Spleen (tissue), 11 donors: Measurements from ENCODE around the gene SHANK1. TPM values are rescaled to one million over a fixed set of nuclear protein-coding genes. Genes with fewer than 3 reads are reported as not detected.

Experiments used
- DNase-seq: peaks from one replicate; pipeline ENCODE4 v3.0.0-alpha.2; 2020
- H3K27ac ChIP-seq, 8 donors: fragments of 200-600 bp; sonication (generic) in 7 of 8; 1 replicate in 4 of 8; 2 replicates in 4 of 8; pipeline versions ENCODE4 v1.5.0 to v1.8.0; 2016 to 2021; ENCODE audit warnings: inconsistent platforms in 4 of 8, mild to moderate bottlenecking in 4 of 8, moderate library complexity in 1 of 8
- H3K27me3 ChIP-seq, 7 donors: fragments of 200-600 bp; sonication (generic) in 6 of 7; replicated peaks in 1 of 7; 1 replicate in 4 of 7; 2 replicates in 3 of 7; pipeline versions ENCODE4 v1.5.0 to v1.8.0; 2016 to 2021; ENCODE audit warnings: inconsistent platforms in 3 of 7, mild to moderate bottlenecking in 1 of 7
- H3K36me3 ChIP-seq, 6 donors: fragments of 200-600 bp; sonication (generic) in 5 of 6; 1 replicate in 4 of 6; 2 replicates in 2 of 6; pipeline versions ENCODE4 v1.5.0 to v1.8.0; 2016 to 2021; ENCODE audit warnings: inconsistent platforms in 2 of 6
- H3K4me1 ChIP-seq, 6 donors: fragments of 200-600 bp; sonication (generic) in 5 of 6; 1 replicate in 3 of 6; 2 replicates in 3 of 6; pipeline versions ENCODE4 v1.5.0 to v1.8.0; 2016 to 2021; ENCODE audit warnings: inconsistent platforms in 3 of 6
- H3K4me3 ChIP-seq, 8 donors: fragments of 200-600 bp; sonication (generic) in 7 of 8; 1 replicate in 4 of 8; 2 replicates in 4 of 8; pipeline versions ENCODE4 v1.5.0 to v1.8.0; 2016 to 2021; ENCODE audit warnings: inconsistent platforms in 4 of 8, mild to moderate bottlenecking in 4 of 8, moderate library complexity in 2 of 8
- H3K9me3 ChIP-seq, 8 donors: fragments of 200-600 bp; sonication (generic) in 7 of 8; 1 replicate in 4 of 8; 2 replicates in 4 of 8; pipeline versions ENCODE4 v1.5.0 to v1.8.0; 2016 to 2021; ENCODE audit warnings: inconsistent platforms in 4 of 8
- POLR2A ChIP-seq, 3 donors: fragments of 450-650 bp; IDR thresholded peaks; one replicate each; pipeline ENCODE4 v1.5.1; 2017; ENCODE audit warnings: antibody characterized with exemption in 3 of 3, mild to moderate bottlenecking in 1 of 3
- POLR2AphosphoS5 ChIP-seq, 3 donors: sonication (generic); formaldehyde crosslinking; IDR thresholded peaks; one replicate each; pipeline ENCODE4 v1.5.1; 2017; ENCODE audit warnings: antibody characterized with exemption in 3 of 3
- WGBS, 5 donors: extraction: QIAGEN DNeasy Blood & Tissue Kit in 3 of 5; methylation state at CpG; one replicate each; pipeline versions ENCODE4 v1.1.5 to v1.1.7; 2013 to 2018; 5-methylcytosine and 5-hydroxymethylcytosine counted together
- intact Hi-C: fragments of 100-400 bp; cut with DNase I; formaldehyde crosslinking; loops from one replicate; pipeline ENCODE4 v1.15.0; 2023; ENCODE audit warnings: low total_unique reads
- polyA plus RNA-seq, 3 donors: library from polyadenylated mRNA; stranded (reverse); fragments of 200-250 nt; gene quantifications; one replicate each; pipeline ENCODE4 v1.2.1, GENCODE V29; 2013
- total RNA-seq, 7 donors: library from RNA; depleted of rRNA in 3 of 7; stranded (reverse); fragments of >200 nt in 3 of 7; fragmentation: NEBNext Ultra II Directional in 4 of 7; extraction: Animal tissue kit (Norgen Biotek cat#: 25700) in 4 of 7; gene quantifications; one replicate each; pipeline versions ENCODE4 v1.1.0 to v1.2.1, GENCODE V29; 2016 to 2021
- TF ChIP-seq, protein P1 (sequence below), 11 experiments: fragments of 200-600 bp in 7 of 11; fragments of 450-650 bp in 4 of 11; sonication (generic) in 4 of 11; IDR thresholded peaks in 8 of 11; conservative IDR thresholded peaks in 3 of 11; 1 replicate in 7 of 11; 2 replicates in 4 of 11; pipeline versions ENCODE4 v1.4.0 to v1.8.0; 2016 to 2021; ENCODE audit warnings: antibody characterized with exemption in 11 of 11, inconsistent platforms in 4 of 11, mild to moderate bottlenecking in 1 of 11
- donor health status: healthy with polysubstance abuse.
- donor health status: DM: no; HTN: no; CAD: no; lungs with moderate emphysema.
- donor health status: DM: no; HTN: no; CAD: no.
- donor health status: Bipolar disorder and iron deficiency.
- donor health status: healthy.
- donor health status: DM: no; HTN: no; CAD: no.
- donor health status: DM: yes; HTN: yes; CAD: no.

SHANK1 gene
- total and polyA plus RNA-seq, 10 donors = 0.07 to 1.8 (median 0.35) TPM; not detected in 2

DNA sequence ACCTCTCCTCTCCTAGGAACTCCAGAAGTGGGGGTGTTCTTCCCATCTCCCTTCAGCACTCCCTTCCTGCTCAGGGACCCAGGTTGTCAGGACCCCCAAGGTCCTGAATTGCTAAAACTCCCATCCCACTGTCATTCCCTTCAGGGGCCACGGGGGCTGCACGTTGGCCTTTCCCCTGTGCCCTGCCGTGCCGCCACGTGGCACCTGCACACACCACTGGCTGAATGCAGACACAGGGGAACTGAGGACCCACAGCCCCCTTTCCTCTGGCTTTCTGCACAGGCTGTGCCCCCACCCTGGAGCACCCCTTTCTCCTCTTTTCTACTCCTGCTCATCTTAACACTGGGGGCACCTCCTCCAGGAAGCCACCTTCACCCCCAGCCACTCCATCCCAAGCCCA, 9.0 kb downstream of the SHANK1 start:
- WGBS, 5 donors = 82 to 88% (median 84%) methylated on average over 5 of the region's 5 CpGs
- peaks cover 0 to 53% (median 5%) of the 10 kb centered on the region in 7 donors for H3K27me3 ChIP-seq
- intact Hi-C loops = no loop called here

DNA sequence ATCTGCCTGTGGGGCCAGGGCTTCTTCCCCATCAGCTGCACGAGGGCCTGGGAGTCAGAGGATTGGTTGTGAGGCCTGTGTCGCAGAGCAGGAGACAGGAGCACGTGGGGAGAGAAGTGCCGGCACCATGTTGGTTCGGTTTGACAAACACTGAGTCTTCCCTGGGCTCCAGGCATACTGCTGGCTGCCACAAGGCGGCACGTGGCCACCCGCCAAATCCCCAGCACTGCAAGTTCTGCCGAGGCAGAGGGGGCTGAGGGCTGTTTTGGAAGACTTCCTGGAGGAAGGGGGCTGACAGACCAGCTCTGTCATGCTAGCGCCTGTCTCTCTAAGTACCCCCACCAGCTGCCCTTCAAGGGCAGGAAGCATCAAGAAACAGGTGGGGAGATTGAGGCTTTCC, 9.5 kb downstream of the SHANK1 start:
- no peak for DNase-seq
- Histone ChIP-seq H3K4me1 (no peaks in the 10 kb centered on the region), H3K36me3 (no peaks in the 10 kb centered on the region), H3K27me3 (peaks cover 0 to 51% (median 5%) of the 10 kb centered on the region in 7 donors), H3K9me3 (no peaks in the 10 kb centered on the region), H3K27ac (no peak overlapping the region), H3K4me3 (no peak overlapping the region)
- WGBS, 5 donors = 55 to 65% (median 59%) methylated on average over 2 to 10 of the region's 10 CpGs
- intact Hi-C loops = no loop called here
- TF ChIP-seq POLR2A (IDR thresholded peaks at IDR 0.05) = no peak
- TF ChIP-seq, protein P1, sequence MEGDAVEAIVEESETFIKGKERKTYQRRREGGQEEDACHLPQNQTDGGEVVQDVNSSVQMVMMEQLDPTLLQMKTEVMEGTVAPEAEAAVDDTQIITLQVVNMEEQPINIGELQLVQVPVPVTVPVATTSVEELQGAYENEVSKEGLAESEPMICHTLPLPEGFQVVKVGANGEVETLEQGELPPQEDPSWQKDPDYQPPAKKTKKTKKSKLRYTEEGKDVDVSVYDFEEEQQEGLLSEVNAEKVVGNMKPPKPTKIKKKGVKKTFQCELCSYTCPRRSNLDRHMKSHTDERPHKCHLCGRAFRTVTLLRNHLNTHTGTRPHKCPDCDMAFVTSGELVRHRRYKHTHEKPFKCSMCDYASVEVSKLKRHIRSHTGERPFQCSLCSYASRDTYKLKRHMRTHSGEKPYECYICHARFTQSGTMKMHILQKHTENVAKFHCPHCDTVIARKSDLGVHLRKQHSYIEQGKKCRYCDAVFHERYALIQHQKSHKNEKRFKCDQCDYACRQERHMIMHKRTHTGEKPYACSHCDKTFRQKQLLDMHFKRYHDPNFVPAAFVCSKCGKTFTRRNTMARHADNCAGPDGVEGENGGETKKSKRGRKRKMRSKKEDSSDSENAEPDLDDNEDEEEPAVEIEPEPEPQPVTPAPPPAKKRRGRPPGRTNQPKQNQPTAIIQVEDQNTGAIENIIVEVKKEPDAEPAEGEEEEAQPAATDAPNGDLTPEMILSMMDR (IDR thresholded peaks at IDR 0.05 in 8 of 11, conservative IDR thresholded peaks at IDR 0.05 in 3 of 11) = no peak
- no peak for TF ChIP-seq POLR2AphosphoS5 (IDR thresholded peaks at IDR 0.05)

More for the DNA sequence above, 9.0 kb downstream of the SHANK1 start:
- H3K36me3 ChIP-seq = no peaks in the 10 kb centered on the region
- TF ChIP-seq, protein P1 (IDR thresholded peaks at IDR 0.05 in 8 of 11, conservative IDR thresholded peaks at IDR 0.05 in 3 of 11) = no peak
- TF ChIP-seq POLR2A (IDR thresholded peaks at IDR 0.05) = no peak
- no peaks in the 10 kb centered on the region for H3K9me3 ChIP-seq
- no peaks in the 10 kb centered on the region for H3K4me1 ChIP-seq
- H3K27ac ChIP-seq = no peak overlapping the region
- no peak overlapping the region for H3K4me3 ChIP-seq
- DNase-seq = no peak

DNA sequence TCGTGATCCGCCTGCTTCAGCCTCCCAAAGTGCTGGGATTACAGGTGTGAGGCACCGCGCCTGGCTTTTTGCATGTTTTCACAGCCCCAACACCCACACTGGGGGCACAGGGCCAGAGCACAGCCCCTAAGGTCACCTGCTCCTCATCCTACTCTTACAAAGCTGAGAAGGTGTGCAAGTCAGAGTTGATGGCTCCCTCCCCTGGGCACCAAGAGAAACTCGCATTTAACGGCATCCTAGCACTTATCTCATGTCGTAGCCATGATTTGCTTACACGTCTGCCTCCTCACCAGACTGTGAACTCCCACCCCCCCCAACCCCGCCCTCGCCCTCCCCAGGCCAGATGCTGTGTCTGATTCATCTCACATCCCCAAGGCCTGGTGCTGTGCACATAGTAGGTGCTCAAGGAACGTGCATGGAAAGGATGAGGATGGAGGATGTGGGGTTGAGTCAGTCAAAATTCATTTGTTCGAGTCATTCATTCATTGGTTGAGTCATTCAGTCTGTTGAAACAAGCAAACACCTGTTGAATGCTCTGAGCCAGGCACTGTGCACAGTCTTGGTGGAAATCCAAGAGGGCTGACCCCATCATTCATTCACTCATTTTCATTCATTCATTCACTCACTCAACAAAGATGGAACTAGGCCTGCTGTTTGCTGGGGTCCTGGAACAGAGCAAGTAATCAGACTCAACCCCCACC, 11.3 kb downstream of the SHANK1 start:
- no peak overlapping the region for H3K4me3 ChIP-seq
- H3K36me3 ChIP-seq = no peaks in the 10 kb centered on the region
- intact Hi-C loops = no loop called here
- TF ChIP-seq POLR2A (IDR thresholded peaks at IDR 0.05) = no peak
- no peak for TF ChIP-seq POLR2AphosphoS5 (IDR thresholded peaks at IDR 0.05)
- TF ChIP-seq, protein P1 (IDR thresholded peaks at IDR 0.05 in 8 of 11, conservative IDR thresholded peaks at IDR 0.05 in 3 of 11) = no peak
- H3K27ac ChIP-seq = no peak overlapping the region
- H3K4me1 ChIP-seq = no peaks in the 10 kb centered on the region
- H3K27me3 ChIP-seq = peaks cover 0 to 55% (median 17%) of the 10 kb centered on the region in 7 donors
- DNase-seq = no peak
- no peaks in the 10 kb centered on the region for H3K9me3 ChIP-seq
- 64 to 71% (median 70%) methylated on average over 12 of the region's 12 CpGs for WGBS, 5 donors

DNA sequence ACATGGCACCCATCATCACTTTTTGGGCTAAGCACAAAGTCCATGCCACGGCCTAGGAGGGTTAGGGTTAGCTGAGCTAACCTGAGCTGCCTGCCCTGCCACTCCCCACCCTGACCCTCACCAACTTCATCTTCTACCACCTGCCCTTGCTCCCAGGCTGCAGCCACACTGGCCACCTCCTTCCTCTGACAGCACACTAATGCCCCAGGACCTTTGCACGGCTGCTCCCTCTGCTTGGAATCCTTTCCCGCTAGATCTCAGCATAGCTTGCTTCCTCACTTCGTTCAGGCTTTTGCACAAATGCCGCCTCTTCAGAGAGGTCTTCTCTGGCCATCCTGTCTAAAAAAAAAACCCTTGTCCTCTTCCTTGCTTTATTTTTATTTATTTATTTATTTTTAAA, 13.2 kb downstream of the SHANK1 start:
- Histone ChIP-seq H3K36me3 (no peaks in the 10 kb centered on the region), H3K4me1 (no peaks in the 10 kb centered on the region), H3K27me3 (peaks cover 0 to 57% (median 33%) of the 10 kb centered on the region in 7 donors), H3K27ac (no peak overlapping the region), H3K4me3 (no peak overlapping the region), H3K9me3 (no peaks in the 10 kb centered on the region)
- DNase-seq = no peak
- TF ChIP-seq POLR2A (IDR thresholded peaks at IDR 0.05) = no peak
- no peak for TF ChIP-seq POLR2AphosphoS5 (IDR thresholded peaks at IDR 0.05)
- TF ChIP-seq, protein P1 (IDR thresholded peaks at IDR 0.05 in 8 of 11, conservative IDR thresholded peaks at IDR 0.05 in 3 of 11) = no peak
- intact Hi-C loops = no loop called here
- 63 to 86% (median 67%) methylated on average over 5 of the region's 5 CpGs for WGBS, 5 donors
